COLO668 (cell line): ENCODE measurements around the gene MMP7.

Experiments
- DNase-seq: peaks from one replicate; lab custom pipeline; 2025; ENCODE audit not compliant: unreplicated experiment; lab: John Stamatoyannopoulos, UW

Gene MMP7

DNA sequence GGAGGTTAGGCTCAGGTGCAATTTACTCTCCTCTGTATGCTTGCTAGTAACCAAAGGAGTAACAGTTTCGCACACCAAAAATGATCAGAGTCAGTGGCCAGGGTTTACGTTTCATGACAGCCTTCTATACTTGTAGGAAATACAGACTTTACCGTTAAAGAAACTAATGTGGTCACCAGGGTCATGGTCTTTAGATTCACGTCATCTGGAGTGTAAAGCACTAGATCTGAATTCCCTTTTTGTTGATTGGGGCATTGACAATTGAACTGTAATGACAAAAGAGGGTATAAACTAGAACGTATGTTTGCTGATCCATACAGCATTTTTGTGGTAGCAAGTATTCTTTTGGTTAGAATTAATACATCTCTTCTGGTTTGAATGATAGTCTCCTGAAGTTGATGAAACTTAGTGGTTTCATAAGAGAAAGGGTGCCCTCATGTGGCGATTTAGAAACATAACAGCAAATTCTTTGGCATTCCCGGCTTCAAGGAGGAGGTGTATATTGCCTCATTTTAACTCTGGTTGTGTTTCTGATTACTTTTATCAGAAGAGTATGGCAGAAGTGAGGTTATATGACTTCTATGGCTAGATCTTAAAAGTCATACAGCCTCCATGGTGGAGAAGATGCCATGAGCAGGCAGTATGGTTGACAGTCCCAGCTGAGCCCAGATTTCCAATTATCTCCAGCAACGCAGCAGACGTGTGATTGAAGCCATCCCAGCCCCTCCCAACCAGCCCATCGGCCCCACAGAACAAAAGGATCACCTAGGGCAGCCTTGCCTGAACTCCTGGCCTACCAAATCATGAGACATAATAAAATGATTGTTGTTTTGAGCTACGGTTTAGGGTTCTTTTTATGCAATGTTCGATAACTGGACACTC is 35.1 kb downstream of the MMP7 start:
- DNase-seq: peak; percentile 28

DNA sequence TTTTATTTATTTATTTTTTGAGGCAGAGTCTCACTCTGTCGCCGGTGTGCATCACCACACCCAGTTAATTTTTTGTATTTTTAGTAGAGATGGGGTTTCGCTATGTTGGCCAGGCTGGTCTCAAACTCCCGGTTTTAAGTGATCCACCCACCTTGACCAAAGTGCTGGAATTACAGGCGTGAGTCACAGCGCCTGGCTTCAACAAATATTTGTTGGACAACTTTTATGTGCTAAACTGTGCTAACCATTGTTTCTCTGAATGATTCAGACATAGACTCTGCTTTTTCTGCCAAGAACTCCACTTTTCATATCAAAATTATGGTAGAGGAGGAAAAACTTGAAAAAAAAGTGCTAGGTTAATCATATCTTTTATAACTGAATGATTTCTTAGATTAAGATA is 36.3 kb downstream of the MMP7 start:
- DNase-seq: no peak

DNA sequence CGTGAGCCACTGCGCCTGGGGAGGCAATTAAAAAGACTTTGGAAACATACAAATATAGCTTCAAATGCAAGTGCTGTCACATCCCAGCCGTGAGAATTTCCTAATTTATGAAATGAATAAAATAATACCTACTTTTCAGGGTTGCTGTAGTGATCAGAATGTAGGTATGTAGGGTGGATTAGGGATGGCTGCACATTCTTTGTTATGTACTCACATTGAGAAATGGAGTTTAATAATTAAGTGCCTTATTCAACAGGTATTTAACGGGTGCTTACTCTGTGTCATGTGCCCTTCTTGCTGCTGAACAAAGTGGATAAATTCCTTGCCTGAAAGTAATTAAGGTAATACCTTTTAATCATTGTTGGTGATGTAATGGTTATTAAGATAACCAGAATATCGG is 37.0 kb downstream of the MMP7 start:
- DNase-seq: no peak

DNA sequence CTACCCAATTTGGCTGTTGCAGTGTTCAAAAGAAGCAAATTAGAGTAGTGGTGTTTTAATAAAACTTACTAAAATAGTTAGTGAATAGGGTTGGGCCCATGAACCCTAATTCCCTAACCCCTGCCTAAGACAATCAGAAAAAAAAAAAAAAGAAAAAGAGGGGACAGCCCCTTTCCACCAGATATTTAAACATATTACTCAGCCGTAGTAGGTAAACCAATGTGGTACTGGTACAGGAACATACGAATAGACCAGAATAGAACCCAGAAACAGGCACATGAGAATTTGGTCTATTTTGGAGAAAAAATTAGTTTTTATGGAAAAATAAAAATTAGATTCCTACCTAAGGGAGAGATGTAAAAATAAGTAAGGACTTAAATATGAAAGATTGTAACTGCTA is 38.6 kb downstream of the MMP7 start:
- DNase-seq: no peak

DNA sequence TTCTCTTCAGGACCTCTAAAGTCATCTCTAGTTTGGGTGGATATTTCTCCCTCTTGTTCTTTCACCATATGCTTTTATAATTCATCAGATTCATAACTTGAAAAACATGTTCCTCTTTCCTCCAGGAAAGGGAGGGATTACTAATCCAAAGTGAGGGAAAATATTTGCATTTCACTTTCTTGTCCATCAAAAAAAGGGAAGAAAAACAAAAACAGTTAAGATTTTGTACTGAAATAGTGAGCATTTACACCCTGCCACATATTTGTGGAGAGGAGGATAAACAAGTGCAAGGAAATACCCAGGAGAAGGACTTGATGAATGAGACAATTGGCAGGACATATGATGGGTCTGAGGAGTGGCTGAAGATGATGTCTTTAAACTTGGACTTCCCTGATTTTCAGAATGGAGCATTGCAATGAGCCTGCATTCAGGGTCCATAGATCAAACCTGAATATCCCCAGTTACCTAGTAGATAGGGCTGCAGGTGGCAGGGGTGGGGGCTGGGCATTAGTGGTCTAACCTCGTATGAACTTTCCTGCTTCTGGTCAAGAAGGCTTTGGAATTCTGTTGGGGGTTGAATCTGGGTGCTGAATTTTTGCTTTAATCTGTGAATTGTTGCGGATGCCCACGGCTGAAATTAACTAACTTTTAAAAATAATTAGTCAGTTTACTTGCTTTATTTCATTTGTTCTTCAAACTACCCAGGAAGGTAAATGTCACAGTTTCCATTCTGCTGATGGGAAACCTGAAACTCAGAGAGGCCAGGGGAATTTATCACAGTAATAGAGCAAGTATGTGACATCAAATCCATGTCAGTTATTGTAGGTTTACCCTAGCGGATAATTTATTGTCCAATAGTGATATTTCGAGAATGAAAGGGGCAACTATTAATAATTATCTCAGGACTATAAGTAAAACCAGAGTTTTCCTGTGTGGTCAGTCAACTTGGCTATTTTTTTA is 41.1 kb downstream of the MMP7 start:
- no peak for DNase-seq

DNA sequence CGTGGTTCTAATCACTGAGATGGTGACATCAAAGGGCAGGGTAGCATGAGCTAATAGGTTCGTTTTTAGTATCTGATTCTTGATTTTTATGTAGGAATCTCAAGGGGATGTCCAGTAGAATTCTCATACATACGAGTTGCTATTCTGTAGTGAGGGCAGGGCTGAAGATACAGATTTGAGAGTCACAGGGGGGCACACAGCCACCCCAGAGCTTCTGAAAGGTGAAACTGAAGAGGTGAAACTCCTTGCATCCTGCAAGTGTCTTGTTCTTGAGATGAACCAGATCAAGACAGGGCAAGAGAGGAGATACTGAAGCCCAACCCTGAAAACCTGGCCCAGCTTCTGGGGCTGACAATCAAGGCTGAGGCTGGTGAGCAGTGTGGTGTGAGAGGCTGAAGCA is 42.3 kb downstream of the MMP7 start:
- DNase-seq: no peak

DNA sequence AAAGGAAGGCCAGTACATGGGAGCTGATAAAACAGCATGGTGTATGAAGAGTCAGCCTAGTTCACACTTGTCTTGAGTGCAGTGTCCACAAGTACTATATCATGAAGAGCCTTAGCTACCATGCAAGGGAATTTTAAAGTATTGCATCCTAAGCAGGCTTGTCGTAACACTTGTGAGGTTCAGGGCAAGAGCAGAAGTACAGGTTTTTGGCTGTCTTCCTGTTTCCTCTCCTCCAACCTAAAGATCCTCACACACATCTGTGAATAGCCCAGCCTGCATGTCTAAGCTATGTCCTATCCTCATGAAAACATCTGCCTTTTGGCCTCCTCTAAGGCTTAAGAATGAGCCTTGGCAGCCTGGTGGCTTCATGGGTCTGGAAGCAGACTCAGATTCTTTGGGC is 43.3 kb downstream of the MMP7 start:
- no peak for DNase-seq

DNA sequence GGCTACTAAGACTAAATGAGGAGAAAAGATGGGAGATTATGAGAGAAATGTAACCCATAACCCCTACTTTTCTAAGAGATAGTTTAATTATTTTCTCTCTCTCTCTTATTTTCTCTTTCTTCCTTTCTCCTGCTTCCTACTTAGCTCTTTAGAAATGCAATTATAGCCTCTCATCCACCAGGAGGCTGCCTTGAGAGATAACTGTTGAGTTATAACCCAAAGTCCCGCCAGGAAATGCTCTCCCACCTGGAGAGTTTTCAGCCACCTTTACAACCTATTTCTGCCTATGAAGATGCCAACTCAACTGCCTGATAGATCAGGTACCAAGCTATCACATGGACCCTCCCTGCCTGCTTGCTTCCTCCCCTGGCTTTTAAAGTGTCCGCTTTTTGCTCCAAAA is 44.0 kb downstream of the MMP7 start:
- DNase-seq: no peak

DNA sequence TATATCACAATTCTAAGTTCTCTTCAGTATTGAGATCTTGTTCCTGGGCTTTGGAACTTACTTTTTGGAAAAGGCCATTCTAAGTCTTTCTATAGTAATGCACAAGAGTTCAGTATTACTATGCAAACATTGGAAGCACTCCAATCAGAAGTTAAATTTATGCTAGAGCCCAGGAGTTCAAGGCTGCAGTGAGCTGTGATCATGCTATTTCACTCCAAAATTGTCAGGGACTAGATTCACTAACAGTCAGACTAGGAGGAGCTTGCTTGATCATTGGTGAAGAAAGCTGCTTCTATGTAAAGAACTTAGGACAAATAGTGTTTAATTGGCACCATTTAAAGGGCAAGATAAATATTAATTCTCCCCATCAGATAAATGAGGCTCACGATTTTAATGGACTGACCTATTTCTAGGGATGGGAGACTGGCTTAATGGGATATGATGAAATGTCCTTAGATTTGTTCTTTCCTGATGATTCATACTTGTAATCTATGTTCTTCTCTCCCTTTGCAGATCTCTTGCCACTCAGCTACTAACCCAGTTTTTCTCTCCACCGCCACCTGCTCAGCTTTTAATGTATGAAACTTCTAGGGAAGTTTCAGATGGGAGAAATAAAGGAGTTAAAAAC is 45.3 kb downstream of the MMP7 start:
- no peak for DNase-seq

DNA sequence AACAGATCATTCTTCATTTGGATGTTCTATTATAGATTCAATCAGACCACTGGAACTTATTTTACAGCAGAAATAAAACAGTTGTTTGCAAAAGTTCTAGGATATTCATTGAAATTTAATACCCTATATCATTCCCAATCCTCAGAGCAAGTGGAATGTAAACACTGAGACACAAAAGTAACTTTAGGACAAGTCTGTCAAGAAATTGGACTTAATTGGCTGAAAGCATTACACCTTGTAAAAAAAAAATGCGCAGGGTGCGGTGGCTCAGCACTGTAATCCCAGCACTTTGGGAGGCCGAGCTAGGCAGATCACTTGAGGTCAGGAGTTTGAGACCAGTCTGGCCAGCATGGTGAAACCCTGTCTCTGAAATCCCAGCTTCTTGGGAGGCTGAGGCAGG is 48.1 kb downstream of the MMP7 start:
- DNase-seq: no peak

DNA sequence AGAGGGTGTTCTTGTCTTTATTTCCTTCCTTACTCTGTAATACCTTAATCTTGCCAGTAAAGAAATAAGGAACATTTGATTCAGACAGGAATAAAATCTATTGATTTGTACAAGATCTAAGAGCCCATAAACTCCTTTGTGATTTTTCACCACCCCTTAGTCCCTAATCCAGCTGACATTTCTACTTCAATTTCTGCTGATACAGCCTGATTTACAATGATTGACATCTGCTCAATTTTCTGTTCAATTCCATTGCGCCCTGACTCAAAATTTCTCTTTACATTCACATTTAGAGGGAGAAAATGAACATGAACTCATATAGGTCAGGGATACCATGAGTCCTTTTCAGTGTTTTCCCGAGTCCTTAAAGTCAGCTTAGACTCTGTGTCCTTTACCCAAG is 50.8 kb downstream of the MMP7 start:
- no peak for DNase-seq

DNA sequence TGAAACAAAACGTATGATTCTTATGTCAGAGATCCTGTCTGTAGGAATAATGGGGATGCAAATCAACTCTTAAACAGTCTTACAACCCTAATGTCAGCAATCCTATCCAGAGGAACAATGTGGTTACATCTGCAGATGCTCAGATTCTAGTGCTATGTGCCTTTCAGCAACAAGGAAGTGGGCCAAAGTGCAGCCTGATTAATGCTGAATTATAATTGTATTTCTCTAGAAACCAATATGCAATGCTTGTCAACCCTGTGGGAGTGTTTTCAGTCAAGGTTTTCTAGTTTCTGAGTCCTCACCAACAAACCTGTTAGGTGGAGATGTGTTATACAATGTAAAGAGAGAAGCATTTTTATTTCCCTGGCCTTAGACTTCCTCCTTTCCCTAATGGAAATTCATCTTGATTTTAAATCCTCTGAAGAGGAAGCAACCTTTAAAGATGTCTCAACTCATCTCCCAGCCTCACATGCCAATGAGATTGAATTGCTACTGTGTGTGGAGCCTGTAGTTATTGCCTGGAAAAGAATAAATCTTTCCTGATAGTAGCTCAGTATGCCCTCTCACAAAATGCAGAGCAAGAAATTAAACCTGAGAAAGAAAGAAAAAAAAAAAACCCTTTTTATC is 51.8 kb downstream of the MMP7 start:
- no peak for DNase-seq

DNA sequence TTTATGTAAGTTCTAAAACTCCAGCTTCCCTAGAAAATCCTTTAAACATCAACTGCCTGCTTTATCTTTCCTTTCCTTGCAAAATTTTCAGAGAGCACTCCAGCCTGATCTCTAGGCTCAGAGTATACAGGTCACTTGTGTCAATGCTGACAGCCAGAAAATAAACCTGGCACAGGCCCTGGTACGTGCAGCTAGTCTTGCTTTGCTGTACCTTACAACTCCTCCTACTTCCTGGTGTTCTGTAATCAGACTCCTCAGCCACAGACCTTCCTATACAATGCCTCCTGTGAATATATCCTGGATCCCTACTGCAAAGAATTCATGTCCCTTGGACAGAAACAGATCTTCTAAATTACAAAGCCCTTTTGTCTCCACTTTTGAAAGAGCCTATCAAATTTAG is 53.7 kb downstream of the MMP7 start:
- peak; percentile 16 for DNase-seq

DNA sequence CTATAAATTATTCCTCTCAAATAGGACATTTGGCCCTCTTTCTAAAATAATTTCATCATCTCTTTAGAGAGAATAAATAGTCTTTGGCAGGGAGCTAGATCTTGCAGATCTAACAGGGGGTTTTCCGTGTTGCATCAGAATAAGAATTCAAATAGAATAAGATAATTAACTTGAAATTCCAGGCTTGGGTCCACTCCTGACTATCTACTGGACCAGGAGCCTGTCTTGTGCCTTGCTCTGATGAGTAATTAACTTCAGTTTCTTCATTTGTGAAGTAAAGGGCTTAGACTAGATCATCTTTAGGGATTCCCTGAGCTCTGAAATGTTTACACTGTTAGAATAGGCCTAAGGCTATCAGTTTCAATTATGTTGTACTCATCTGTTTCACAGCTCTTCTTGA is 54.5 kb downstream of the MMP7 start:
- DNase-seq: no peak

DNA sequence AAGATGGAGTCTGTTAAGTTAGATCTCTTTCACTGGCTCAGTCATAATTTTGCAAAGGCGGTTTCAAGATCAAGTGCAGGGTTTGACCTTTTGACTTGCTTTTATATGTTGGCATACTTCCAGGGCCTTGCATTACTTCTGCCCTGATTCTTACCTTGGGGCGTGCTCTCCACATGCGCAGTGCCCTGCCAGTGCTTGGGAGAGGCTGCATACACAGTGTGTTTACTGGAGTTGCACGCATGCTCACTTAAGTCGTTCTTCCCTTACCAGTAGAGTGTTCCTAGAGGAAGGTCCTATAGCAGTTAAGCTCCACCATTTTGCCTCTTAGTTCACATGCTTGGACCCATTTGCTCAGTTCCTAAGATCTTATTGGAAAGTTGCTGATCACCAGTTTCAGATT is 57.0 kb downstream of the MMP7 start:
- no peak for DNase-seq

DNA sequence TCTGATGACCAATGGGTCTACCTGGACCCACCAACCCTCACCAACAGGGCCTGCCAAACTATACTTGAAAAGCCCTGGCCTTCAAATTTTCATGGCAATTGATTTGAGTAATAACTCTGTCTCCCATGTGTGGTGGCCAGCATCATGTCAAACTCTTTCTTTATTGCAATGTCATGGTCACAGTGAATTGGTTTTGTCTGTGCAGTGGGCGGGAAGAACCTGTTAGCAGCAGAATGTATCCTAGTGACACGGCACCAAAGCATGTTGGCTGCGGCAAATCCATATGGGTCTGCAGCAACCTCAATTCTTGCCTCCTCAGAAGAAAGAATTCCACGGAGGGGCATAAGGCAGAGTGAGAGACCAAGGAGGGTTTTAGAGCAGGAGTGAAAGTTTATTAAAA is 58.4 kb downstream of the MMP7 start:
- DNase-seq: no peak

DNA sequence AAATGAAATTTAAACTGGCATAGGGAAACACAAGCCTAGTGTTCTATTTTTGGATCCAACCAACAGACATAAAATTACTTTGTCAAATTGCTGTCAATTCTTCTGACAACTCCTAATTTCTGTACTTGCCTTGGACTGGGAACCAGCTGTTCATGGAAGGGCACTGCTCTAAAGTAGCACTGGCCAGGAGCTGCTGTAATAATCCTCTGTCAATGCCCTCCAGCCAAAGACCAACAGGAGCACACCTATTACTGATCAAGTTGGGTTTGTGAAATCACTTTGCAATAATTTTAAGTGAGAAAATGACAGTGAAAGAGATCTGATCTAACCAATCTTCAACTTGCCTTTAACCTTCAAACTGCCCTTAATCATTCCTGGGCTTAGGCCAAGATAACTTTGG is 59.1 kb downstream of the MMP7 start:
- no peak for DNase-seq
